HG03280 (cell line): ENCODE results near the gene AP3D1.
"Not testable (repeated sequence)": the region's sequence is repeated elsewhere in the genome, so short reads cannot be mapped to it uniquely, and the experiment has no call there.

ENCODE experiments used
- ATAC-seq: cut with Tn5 transposase; IDR thresholded peaks from one replicate; pipeline ENCODE4 v1.9.1; 2021; ENCODE audit warnings: mild to moderate bottlenecking, moderate library complexity; ENCODE audit not compliant: unreplicated experiment

AP3D1 gene

GRCh38 chr19:2151339-2152229 lies at the start of gene AP3D1:
AP3D1 (minus strand) TSS chr19:2151566; CDS start chr19:2151334, 232 bp downstream.
- ATAC-seq, result peak; percentile 92

DNA sequence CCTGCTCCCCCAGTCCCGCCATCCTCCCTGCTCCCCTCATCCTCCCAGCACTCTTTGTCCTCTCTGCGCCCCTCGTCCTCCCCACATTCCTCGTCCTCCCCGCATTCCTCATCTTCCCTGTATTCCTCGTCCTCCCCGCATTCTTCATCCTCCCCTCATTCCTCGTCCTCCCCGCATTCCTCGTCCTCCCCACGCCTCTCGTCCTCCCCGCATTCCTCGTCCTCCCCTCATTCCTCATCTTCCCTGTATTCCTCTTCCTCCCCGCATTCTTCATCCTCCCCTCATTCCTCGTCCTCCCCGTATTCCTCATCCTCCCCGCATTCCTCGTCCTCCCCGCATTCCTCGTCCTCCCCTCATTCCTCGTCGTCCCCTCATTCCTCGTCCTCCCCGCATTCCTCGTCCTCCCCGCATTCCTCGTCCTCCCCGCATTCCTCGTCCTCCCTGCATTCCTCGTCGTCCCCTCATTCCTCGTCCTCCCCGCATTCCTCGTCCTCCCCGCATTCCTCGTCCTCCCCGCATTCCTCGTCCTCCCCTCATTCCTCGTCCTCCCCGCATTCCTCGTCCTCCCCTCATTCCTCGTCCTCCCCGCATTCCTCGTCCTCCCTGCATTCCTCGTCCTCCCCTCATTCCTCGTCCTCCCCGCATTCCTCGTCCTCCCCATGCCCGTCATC lies 49.4 kb upstream of the AP3D1 start:
- ATAC-seq, result not testable (repeated sequence)

- no peak for ATAC-seq
Measured at GRCh38 chr19:2199861-2200623, 48.7 kb upstream of the AP3D1 start.

GRCh38 chr19:2199215-2199614 lies 47.8 kb upstream of the AP3D1 start:
- ATAC-seq, result no peak

DNA sequence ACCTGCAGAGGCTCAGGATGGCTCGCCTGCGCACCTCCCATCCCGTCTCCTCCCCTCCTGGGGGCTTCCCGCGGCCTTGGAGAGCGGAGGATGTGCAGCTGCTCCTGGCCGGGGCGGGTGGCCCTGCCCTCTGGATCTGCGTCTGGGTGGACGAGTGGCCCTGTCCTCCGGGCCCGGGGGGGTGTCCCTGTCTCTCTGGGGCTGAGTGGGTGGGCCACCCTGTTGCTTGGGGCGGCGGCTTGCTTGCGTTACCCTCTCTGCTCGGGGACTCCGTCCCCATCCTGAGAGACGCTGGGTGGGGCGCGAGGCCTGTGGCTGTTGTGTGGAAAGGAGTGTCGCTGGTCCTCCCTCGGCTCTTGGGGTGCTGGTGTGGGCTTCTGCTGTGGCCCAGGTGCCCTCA lies 47.0 kb upstream of the AP3D1 start:
- ATAC-seq, result no peak

DNA sequence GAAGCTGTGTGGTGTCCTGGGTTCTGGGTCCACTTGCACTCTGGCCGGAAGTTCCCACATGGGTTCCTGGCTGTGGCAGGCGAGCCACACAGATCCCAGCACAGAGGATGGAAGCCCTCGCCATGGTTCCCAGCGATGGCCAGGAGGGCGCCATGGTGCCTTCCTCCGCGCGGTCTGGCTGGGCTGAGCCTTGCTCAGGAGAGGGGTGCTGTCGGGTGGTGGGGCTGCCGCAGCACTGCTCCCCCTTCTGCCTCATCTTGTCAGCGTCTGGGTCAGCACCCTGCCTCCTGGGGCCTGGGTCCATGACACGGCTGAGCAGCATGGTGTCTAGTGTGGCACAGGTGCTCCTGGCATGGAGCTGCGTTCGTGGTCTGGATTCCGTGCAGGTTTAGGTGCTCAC lies 45.9 kb upstream of the AP3D1 start:
- ATAC-seq, result no peak

GRCh38 chr19:2195914-2196313 lies 44.5 kb upstream of the AP3D1 start:
- ATAC-seq, result no peak

DNA sequence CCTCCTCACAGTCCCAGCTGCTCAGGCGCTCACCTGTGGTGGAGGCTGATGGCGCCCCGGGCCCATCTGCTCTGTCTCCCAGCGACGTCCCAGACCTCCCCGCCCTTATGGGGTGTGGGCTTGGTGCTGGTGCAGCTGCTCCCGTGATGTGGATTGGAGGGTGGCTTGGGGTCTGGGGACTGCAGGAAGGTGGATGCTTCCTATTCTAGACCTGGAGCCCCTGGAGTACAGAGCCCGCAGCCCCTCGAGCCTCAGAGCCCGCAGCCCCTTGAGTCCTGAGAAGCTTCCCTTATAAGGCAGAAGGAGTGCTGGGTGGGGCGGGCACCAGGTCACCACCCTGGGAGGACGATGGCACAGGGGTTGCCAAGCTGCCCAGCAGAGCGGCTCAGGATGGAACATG lies 44.0 kb upstream of the AP3D1 start:
- ATAC-seq, result no peak

GRCh38 chr19:2194513-2195078 lies 43.2 kb upstream of the AP3D1 start:
- no peak for ATAC-seq

GRCh38 chr19:2193807-2194206 lies 42.4 kb upstream of the AP3D1 start:
- no peak for ATAC-seq

GRCh38 chr19:2192862-2193261 lies 41.5 kb upstream of the AP3D1 start:
- ATAC-seq, result no peak

DNA sequence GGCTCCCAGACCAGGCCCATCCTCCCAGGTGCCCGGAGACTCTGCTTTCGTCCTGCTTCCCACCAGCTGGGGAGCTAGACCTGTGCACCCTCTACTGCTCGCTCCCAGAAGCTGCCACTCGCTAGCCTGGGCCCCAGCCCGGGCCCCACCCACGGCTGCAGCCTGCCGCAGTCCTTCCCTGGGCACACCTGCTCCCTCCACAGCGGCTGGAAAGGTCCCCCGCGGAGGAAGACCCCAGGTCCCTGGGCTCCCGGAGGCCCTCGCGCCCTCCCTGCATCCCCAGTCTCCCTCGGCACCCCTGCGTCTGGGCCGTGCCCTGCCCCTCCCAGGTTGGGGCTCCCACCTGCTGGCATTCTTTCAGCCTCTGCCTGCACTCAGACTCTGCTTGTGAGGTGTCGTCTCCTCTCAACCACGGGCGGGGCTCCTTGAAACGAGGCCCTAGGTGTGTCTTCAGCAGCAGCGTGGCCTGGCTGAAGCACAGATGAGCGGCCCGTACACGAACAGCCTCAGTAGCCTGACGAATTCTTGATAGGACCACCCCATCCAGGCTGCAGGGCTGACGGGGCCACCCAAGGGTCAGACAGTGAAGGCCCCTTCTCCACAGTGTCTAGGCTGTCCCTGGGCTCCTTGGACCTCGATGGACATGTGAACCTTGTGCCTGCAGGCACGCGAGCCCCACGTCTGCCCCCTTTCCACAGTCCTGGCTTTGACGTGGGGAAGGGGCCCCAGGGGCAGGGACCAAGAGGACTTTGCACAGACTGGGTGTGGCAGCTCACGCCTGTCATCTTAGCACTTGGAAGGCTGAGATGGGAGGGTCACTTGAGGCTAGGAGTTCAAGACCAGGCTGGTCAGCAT lies 40.3 kb upstream of the AP3D1 start:
- no peak for ATAC-seq

GRCh38 chr19:2190848-2191455 lies 39.6 kb upstream of the AP3D1 start:
- ATAC-seq, result no peak

- ATAC-seq, result no peak
Measured at GRCh38 chr19:2189880-2190279, 38.5 kb upstream of the AP3D1 start.

DNA sequence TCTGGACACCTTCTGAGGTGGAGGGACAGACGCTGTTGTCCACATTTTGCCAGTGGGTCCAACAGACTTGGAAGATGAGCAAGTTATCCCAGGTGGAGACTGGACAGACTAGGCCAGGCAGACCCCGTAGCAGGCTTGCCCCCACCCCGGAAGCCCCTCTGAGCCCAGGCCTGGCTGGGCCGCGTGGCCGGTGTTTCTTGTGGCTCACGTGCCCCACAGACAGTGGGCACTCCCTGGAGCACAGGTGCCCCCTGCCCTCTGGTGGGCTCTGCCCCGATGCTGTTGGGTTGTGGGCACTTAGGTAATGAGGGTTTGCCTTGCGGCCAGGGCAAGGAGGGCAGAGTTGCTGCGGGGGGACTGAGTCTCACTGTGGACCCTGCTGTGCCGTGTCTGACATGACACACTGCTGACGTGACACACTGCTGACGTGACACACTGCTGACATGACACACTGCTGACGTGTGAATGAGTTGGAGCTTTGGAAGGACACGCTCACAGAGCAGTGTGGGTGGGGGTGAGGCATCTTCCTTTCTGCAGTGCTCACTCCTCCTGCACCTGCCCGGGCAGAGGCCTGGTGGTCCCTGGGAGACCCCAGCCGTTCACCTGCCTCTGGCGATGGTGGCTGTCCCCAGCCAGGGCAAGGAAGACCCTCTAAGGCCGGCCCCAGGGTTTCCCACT lies 37.5 kb upstream of the AP3D1 start:
- ATAC-seq, result no peak

- no peak for ATAC-seq
Measured at GRCh38 chr19:2187159-2187558, 35.8 kb upstream of the AP3D1 start.

DNA sequence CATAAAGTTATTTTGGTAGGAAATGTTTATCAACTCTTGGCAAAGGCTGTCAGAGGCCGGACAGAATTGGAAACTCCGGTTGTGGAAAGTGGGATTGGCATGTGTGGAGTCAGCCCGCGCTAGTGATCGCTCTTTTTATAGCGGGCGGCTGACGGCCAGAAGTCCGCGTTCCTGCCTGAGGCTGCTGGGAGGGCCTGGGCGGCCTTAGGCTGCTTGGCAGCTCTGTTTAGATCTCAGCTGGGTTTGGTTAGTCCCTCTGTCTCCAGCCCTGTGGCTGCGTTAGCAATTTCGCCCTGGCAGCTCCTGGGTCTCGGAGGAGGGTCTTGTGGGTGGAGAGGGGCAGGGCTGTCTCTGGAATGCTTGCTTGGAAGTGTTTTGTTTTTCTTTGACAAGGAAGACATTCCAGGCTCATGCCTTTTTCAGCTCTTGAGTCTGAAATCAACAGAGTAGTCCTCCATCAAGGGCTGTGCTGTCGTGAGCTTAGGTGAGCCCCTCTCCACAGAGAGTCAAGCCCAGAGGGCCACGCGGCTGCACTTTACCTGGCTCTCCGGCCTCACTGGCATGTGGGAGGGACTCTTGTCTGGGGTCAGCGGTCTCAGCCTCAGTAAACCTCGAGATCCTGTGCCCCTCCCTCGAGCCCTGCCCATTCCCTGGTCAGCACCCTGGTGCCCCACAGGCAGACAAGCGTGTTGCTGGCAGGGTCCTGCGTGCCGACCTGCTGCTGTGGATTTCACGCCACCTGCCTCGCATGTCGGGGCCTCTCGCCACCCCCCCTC lies 34.9 kb upstream of the AP3D1 start:
- ATAC-seq, result no peak

GRCh38 chr19:2185734-2186070 lies 34.3 kb upstream of the AP3D1 start:
- no peak for ATAC-seq
